Measurements from ENCODE around the gene LIN28B.

DNA sequence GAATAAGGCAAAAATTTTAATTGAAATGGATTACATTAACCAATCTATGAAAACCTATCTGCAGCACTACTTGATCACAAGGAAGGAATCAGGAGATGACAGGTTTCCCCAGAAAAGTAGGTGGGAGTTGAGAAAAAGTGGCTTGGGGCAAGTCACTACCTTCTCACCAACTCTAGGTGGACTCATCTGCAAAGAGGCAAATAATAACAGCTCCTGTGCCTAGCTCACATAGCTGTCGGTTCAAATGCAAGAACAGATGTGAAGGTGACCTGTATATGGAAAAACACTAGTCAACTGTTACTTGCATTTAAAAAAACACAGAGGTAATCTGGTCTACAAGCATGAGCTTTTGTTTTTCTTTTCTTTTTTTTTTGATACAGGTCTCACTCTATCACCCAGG is 155.7 kb downstream of the LIN28B start:
- no peak for TF ChIP-seq CTCF (conservative IDR thresholded peaks at IDR 0.05 in 1 of 2, IDR thresholded peaks at IDR 0.05 in 1 of 2; ENCODE audit: low read depth in 1 of 2, low read length in 2 of 2)
- TF ChIP-seq EZH2 (IDR thresholded peaks at IDR 0.05; ENCODE audit: low read length, missing control alignments): no peak
